ENCODE results near the gene GTF3C6. TPM values are rescaled to one million over a fixed set of nuclear protein-coding genes. Genes with fewer than 3 reads are reported as not detected.

Gene GTF3C6
- total RNA-seq, 2 donors from 2014 or later, result 72.0 to 98.1 TPM

- TF ChIP-seq CTCF (IDR thresholded peaks at IDR 0.05) (no peak), POLR2AphosphoS5 (IDR thresholded peaks at IDR 0.05) (no peak), POLR2A (IDR thresholded peaks at IDR 0.05) (no peak)
- H3K36me3 ChIP-seq, result no peaks in the 10 kb centered on the region
- 98% methylated on average over 6 of the region's 6 CpGs for WGBS
- intact Hi-C loops (cut with DNase I), result no loop called here
- no peaks in the 10 kb centered on the region for H3K4me1 ChIP-seq (replicated peaks)
- no peak overlapping the region for H3K27ac ChIP-seq
- H3K4me3 ChIP-seq, result no peak overlapping the region
- no peak for DNase-seq (ENCODE audit: low spot score)
- no peaks in the 10 kb centered on the region for H3K27me3 ChIP-seq (replicated peaks; ENCODE audit: insufficient read depth)
- H3K9me3 ChIP-seq, result no peaks in the 10 kb centered on the region
Observed at GRCh38 chr6:110938171-110938570, 20.3 kb upstream of the GTF3C6 start.

- H3K4me3 ChIP-seq, result no peak overlapping the region
- H3K4me1 ChIP-seq (replicated peaks), result no peaks in the 10 kb centered on the region
- no peaks in the 10 kb centered on the region for H3K36me3 ChIP-seq
- DNase-seq (ENCODE audit: low spot score), result no peak
- WGBS, result 88% methylated on average over 8 of the region's 8 CpGs
- no peaks in the 10 kb centered on the region for H3K9me3 ChIP-seq
- intact Hi-C loops (cut with DNase I), result no loop called here
- TF ChIP-seq POLR2AphosphoS5 (IDR thresholded peaks at IDR 0.05) (no peak), CTCF (IDR thresholded peaks at IDR 0.05) (no peak), POLR2A (IDR thresholded peaks at IDR 0.05) (no peak)
- H3K27me3 ChIP-seq (replicated peaks; ENCODE audit: insufficient read depth), result no peaks in the 10 kb centered on the region
- no peak overlapping the region for H3K27ac ChIP-seq
Observed at GRCh38 chr6:110939429-110940200, 18.9 kb upstream of the GTF3C6 start.

DNA sequence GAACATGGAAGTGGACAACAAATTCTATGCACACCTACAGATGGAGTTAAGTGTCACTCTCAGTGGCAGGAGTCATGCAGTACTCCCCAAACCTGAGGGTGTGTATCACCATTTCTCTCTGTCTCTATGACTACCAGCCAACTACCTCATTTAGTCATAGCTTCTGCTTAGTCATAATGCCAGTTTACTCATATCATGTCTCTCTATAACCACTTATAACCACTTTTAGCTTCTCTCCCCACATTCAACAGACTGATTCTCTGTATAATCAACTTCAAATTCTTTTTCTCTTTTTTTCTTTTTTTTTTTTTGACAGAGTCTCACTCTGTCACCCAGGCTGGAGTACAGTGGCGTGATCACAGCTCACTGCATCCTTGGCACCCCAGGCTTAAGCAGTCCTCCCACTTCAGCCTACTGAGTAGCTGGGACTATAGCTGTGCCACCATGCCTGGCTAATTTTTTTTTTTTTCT lies 13.8 kb upstream of the GTF3C6 start:
- Histone ChIP-seq H3K27me3 (replicated peaks; ENCODE audit: insufficient read depth) (no peaks in the 10 kb centered on the region), H3K4me3 (no peak overlapping the region), H3K4me1 (replicated peaks) (no peaks in the 10 kb centered on the region), H3K9me3 (no peaks in the 10 kb centered on the region), H3K27ac (no peak overlapping the region), H3K36me3 (no peaks in the 10 kb centered on the region)
- intact Hi-C loops (cut with DNase I), result loop anchor here (5.0 kb wide), 1 partner anchor 417 kb away; no protein-coding TSS in a partner anchor
- TF ChIP-seq POLR2AphosphoS5 (IDR thresholded peaks at IDR 0.05), result no peak
- no peak for TF ChIP-seq POLR2A (IDR thresholded peaks at IDR 0.05)
- no peak for TF ChIP-seq CTCF (IDR thresholded peaks at IDR 0.05)
- 91% methylated on average over 1 of the region's 1 CpG for WGBS
- no peak for DNase-seq (ENCODE audit: low spot score)

DNA sequence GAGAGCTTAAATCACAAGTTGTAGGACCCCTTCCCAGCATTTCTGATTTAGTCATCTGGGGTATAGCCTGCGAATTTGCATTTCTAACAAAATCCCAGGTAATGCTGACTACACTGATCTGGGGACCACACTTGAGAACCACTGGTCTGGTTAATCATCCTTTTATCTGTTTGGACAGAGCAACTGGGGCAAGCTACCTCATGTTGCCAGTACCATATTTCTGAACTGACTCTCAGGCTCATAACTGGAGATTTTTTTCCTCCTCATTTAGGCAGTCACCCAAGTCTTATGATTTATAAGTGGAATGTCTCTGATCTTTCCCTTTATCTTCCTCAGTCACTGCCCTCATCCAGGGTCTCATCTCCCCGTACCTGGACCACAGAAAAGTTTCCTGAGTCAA lies 12.0 kb upstream of the GTF3C6 start:
- no peaks in the 10 kb centered on the region for H3K36me3 ChIP-seq
- H3K9me3 ChIP-seq, result no peaks in the 10 kb centered on the region
- no peak overlapping the region for H3K4me3 ChIP-seq
- intact Hi-C loops (cut with DNase I), result loop anchor here (5.0 kb wide), 1 partner anchor 419 kb away; no protein-coding TSS in a partner anchor
- no peak for DNase-seq (ENCODE audit: low spot score)
- WGBS, result 75% methylated on average over 2 of the region's 2 CpGs
- H3K27me3 ChIP-seq (replicated peaks; ENCODE audit: insufficient read depth), result no peaks in the 10 kb centered on the region
- no peak overlapping the region for H3K27ac ChIP-seq
- no peaks in the 10 kb centered on the region for H3K4me1 ChIP-seq (replicated peaks)
- TF ChIP-seq CTCF (IDR thresholded peaks at IDR 0.05) (no peak), POLR2AphosphoS5 (IDR thresholded peaks at IDR 0.05) (no peak), POLR2A (IDR thresholded peaks at IDR 0.05) (no peak)

All from prostate gland (tissue), 2 donors.